Inflammatory macrophage (primary cell): ENCODE results near the gene TICAM1.
"Not testable (repeated sequence)": the region's sequence is repeated elsewhere in the genome, so short reads cannot be mapped to it uniquely, and the experiment has no call there.

Experiments
- DNase-seq, 2 donors: peaks; one replicate each; pipeline ENCODE4 v3.0.0-alpha.2; 2020 to 2022

Gene TICAM1

GRCh38 chr19:4844348-4845179 lies 13.1 kb upstream of the TICAM1 start:
- DNase-seq: no peak

- no peak for DNase-seq
Observed at GRCh38 chr19:4843647-4843965, 12.1 kb upstream of the TICAM1 start.

GRCh38 chr19:4839192-4839591 lies 7.7 kb upstream of the TICAM1 start:
- no peak for DNase-seq

- DNase-seq: no peak
Observed at GRCh38 chr19:4832776-4833175, 1.3 kb upstream of the TICAM1 start.

- DNase-seq: not testable (repeated sequence)
Observed at GRCh38 chr19:4831979-4832340, 448 bp upstream of the TICAM1 start.

GRCh38 chr19:4830768-4831265 lies 695 bp downstream of the TICAM1 start:
- no peak for DNase-seq

GRCh38 chr19:4830332-4830731 lies 1.2 kb downstream of the TICAM1 start:
- DNase-seq: no peak

- DNase-seq: peak; percentile 40 to 58
Observed at GRCh38 chr19:4829001-4829712, 2.4 kb downstream of the TICAM1 start.

- no peak for DNase-seq
Observed at GRCh38 chr19:4823577-4823976, 7.9 kb downstream of the TICAM1 start.

- DNase-seq: not testable (repeated sequence)
Observed at GRCh38 chr19:4822354-4822753, 9.2 kb downstream of the TICAM1 start.

- DNase-seq: no peak
Observed at GRCh38 chr19:4821265-4821664, 10.2 kb downstream of the TICAM1 start.

GRCh38 chr19:4817467-4818277 lies 13.8 kb downstream of the TICAM1 start:
- no peak for DNase-seq

- DNase-seq: no peak
Observed at GRCh38 chr19:4816950-4817278, 14.6 kb downstream of the TICAM1 start.

GRCh38 chr19:4816202-4816949 lies 15.1 kb downstream of the TICAM1 start:
- DNase-seq: no peak

GRCh38 chr19:4815426-4816201 lies 15.9 kb downstream of the TICAM1 start:
- peak; percentile 96 for DNase-seq

- no peak for DNase-seq
Observed at GRCh38 chr19:4814625-4815425, 16.7 kb downstream of the TICAM1 start.

GRCh38 chr19:4811328-4812131 lies 20.0 kb downstream of the TICAM1 start:
- DNase-seq: peak; percentile 77 to 80

- DNase-seq: peak; percentile 83 to 85
Observed at GRCh38 chr19:4807188-4807587, 24.3 kb downstream of the TICAM1 start.

- no peak for DNase-seq
Observed at GRCh38 chr19:4806384-4806783, 25.1 kb downstream of the TICAM1 start.

- DNase-seq: not testable (repeated sequence)
Observed at GRCh38 chr19:4805140-4805539, 26.4 kb downstream of the TICAM1 start.
